BJ (cell line): Measurements from ENCODE around the gene FOSL2. TPM values are rescaled to one million over a fixed set of nuclear protein-coding genes. Genes with fewer than 3 reads are reported as not detected.

Source experiments
- CTCF ChIA-PET: fragments of 350-600 bp; formaldehyde crosslinking; extraction: SDS; loops from one replicate; lab custom pipeline; 2021; ENCODE audit warnings: antibody characterized with exemption, inconsistent platforms; lab: Yijun Ruan, JAX
- POLR2A ChIA-PET: fragments of 300-600 bp; sonication (Branson Sonifier 250); formaldehyde crosslinking; extraction: SDS; loops from one replicate; lab custom pipeline; 2021; ENCODE audit warnings: antibody characterized with exemption; lab: Charles Lee
- DNase-seq: peaks from one replicate; pipeline ENCODE4 v3.0.0-alpha.2; 2011; ENCODE audit warnings: low read depth
- H3K27me3 ChIP-seq: 2 replicates; pipeline ENCODE4 v1.6.0; 2011; ENCODE audit warnings: low read length; ENCODE audit not compliant: control insufficient read depth, insufficient read depth
- H3K36me3 ChIP-seq: 2 replicates; pipeline ENCODE4 v1.5.1; 2011; ENCODE audit warnings: low read length; ENCODE audit not compliant: control insufficient read depth, insufficient read depth
- H3K4me3 ChIP-seq: 2 replicates; pipeline ENCODE4 v1.5.1; 2011; ENCODE audit warnings: low read depth, mild to moderate bottlenecking, control low read depth, low read length
- polyA plus RNA-seq: library from polyadenylated mRNA; depleted of rRNA; stranded (reverse); fragments of >200 nt; gene quantifications from 2 replicates; pipeline ENCODE4 v1.2.3, GENCODE V29; 2011
- TF ChIP-seq, protein P1 (sequence below): IDR thresholded peaks from 2 replicates; pipeline ENCODE4 v1.5.1; 2011; ENCODE audit warnings: low read depth, mild to moderate bottlenecking, control low read depth, inconsistent platforms, low read length, moderate library complexity; ENCODE audit not compliant: insufficient read depth

The FOSL2 gene
- polyA plus RNA-seq, 1 experiment = 52.5 TPM

GRCh38 chr2:28411956-28412609, 19.4 kb downstream of the FOSL2 start:
- TF ChIP-seq, protein P1, sequence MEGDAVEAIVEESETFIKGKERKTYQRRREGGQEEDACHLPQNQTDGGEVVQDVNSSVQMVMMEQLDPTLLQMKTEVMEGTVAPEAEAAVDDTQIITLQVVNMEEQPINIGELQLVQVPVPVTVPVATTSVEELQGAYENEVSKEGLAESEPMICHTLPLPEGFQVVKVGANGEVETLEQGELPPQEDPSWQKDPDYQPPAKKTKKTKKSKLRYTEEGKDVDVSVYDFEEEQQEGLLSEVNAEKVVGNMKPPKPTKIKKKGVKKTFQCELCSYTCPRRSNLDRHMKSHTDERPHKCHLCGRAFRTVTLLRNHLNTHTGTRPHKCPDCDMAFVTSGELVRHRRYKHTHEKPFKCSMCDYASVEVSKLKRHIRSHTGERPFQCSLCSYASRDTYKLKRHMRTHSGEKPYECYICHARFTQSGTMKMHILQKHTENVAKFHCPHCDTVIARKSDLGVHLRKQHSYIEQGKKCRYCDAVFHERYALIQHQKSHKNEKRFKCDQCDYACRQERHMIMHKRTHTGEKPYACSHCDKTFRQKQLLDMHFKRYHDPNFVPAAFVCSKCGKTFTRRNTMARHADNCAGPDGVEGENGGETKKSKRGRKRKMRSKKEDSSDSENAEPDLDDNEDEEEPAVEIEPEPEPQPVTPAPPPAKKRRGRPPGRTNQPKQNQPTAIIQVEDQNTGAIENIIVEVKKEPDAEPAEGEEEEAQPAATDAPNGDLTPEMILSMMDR = no peak
- CTCF ChIA-PET = no interaction called here
- no peak for DNase-seq
- Histone ChIP-seq H3K36me3 (peaks cover 64% of the 10 kb centered on the region), H3K4me3 (no peak overlapping the region), H3K27me3 (no peaks in the 10 kb centered on the region)
- POLR2A ChIA-PET = no interaction called here

- CTCF ChIA-PET = no interaction called here
Observed at GRCh38 chr2:28412625-28413151, 20.0 kb downstream of the FOSL2 start.

DNA sequence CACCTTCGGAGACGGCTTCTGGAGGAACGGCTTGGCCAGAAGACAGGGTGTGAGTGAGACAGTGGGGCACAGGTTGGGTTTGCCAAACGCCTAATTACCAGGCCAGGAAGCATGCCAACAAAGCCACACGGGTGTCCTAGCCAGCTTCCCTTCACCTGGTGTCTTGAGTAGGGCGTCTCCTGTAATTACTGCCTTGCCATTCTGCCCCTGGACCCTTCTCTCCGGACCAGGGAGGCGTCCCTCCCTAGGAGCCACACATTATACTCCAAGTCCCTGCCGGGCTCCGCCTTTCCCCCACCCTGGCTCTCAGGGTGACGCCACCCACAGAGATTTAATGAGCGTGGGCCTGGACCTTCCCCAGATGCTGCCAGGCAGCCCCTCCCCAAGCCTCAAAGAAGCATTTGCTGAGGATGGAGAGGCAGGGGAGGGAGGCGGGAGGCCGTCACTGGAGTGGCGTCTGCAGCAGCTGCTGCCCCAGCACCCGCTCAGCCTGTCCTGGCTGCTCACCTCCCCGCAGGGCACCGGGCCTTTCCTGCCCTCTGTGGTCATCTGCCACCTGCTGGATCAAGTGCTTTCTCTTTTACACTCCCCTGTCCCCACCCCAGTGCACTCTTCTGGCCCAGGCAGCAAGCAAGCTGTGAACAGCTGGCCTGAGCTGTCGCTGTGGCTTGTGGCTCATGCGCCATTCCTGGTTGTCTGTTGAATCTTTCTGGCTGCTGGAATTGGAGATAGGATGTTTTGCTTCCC, 20.7 kb downstream of the FOSL2 start:
- no peak for DNase-seq
- Histone ChIP-seq H3K4me3 (no peak overlapping the region), H3K36me3 (peaks cover 54% of the 10 kb centered on the region), H3K27me3 (no peaks in the 10 kb centered on the region)
- TF ChIP-seq, protein P1 = 0 out of 2 replicates have a peak, but pooled peaks have one; percentile 28
- ChIA-PET CTCF (interaction anchor here (0.6 to 1.3 kb wide), 4 partner anchors 12 to 659 kb away, joined by 3 to 6 read pairs (median 3); no protein-coding TSS in a partner anchor), POLR2A (no interaction called here)

More at GRCh38 chr2:28412625-28413151, 20.0 kb downstream of the FOSL2 start:
- no peak for DNase-seq
- H3K36me3 ChIP-seq = peaks cover 59% of the 10 kb centered on the region
- TF ChIP-seq, protein P1 = no peak
- H3K27me3 ChIP-seq = no peaks in the 10 kb centered on the region
- no peak overlapping the region for H3K4me3 ChIP-seq
- POLR2A ChIA-PET = no interaction called here

DNA sequence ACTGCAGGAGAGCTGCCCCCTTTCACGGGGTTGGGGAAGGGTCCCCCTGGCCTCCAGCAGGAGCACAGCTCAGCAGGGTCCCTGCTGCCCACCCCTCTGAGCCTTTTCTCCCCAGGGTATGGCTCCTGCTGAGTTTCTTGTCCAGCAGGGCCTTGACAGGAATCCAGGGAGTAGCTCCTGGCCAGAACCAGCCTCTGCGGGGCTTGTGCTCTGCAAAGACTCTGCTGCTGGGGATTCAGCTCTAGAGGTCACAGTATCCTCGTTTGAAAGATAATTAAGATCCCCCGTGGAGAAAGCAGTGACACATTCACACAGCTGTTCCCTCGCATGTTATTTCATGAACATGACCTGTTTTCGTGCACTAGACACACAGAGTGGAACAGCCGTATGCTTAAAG, 21.2 kb downstream of the FOSL2 start:
- no peak for DNase-seq
- POLR2A ChIA-PET = no interaction called here
- Histone ChIP-seq H3K4me3 (no peak overlapping the region), H3K36me3 (peaks cover 49% of the 10 kb centered on the region), H3K27me3 (no peaks in the 10 kb centered on the region)
- TF ChIP-seq, protein P1 = no peak
- CTCF ChIA-PET = interaction anchor here (0.6 to 1.3 kb wide), 4 partner anchors 12 to 660 kb away, joined by 3 to 6 read pairs (median 3); no protein-coding TSS in a partner anchor

GRCh38 chr2:28414583-28414982, 21.9 kb downstream of the FOSL2 start:
- no peaks in the 10 kb centered on the region for H3K27me3 ChIP-seq
- no peak overlapping the region for H3K4me3 ChIP-seq
- no peak for DNase-seq
- TF ChIP-seq, protein P1 = no peak
- POLR2A ChIA-PET = no interaction called here
- CTCF ChIA-PET = interaction anchor here (0.9 to 1.3 kb wide), 5 partner anchors 12 to 34 kb away, joined by 3 to 6 read pairs (median 3); partner anchors contain the start of gene FOSL2
- H3K36me3 ChIP-seq = peaks cover 44% of the 10 kb centered on the region
